Caco-2 (cell line): ENCODE results near the gene SYNPO2. TPM values are rescaled to one million over a fixed set of nuclear protein-coding genes. Genes with fewer than 3 reads are reported as not detected.
A peak's percentile ranks its signal among the peaks of the same experiment; 100 is the strongest.

Experiments used
- BruUV-seq: library from RNA; stranded (reverse); fragments of 400-500 nt; replicated peaks from 2 replicates; lab custom pipeline; 2021; lab: Mats Ljungman, UMichigan
- CTCF ChIA-PET: fragments of 300-600 bp; sonication (Branson Sonifier 250); formaldehyde crosslinking; loops from one replicate; lab custom pipeline; 2022; ENCODE audit warnings: antibody characterized with exemption; lab: Charles Lee
- POLR2A ChIA-PET: fragments of 300-600 bp; sonication (Branson Sonifier 250); formaldehyde crosslinking; loops from one replicate; lab custom pipeline; 2022; ENCODE audit warnings: antibody characterized with exemption; lab: Charles Lee
- DNase-seq, 2 experiments: peaks; one replicate each; pipeline versions ENCODE4 v3.0.0 to v3.0.0-alpha.2; 2020 to 2022
- H3K27me3 ChIP-seq: replicated peaks from 2 replicates; pipeline ENCODE4 v1.6.0; 2011; ENCODE audit warnings: low read length; ENCODE audit not compliant: control insufficient read depth, insufficient read depth
- H3K36me3 ChIP-seq: 2 replicates; pipeline ENCODE4 v1.5.1; 2011; ENCODE audit warnings: low read length; ENCODE audit not compliant: control insufficient read depth, insufficient read depth
- H3K4me1 ChIP-seq: fragments of 250-450 bp; sonication (Bioruptor Pico); 2 replicates; pipeline ENCODE4 v1.5.1; 2020; ENCODE audit warnings: mild to moderate bottlenecking
- H3K4me3 ChIP-seq: 2 replicates; pipeline ENCODE4 v1.5.1; 2011; ENCODE audit warnings: low read depth, mild to moderate bottlenecking, control low read depth, low read length
- H3K9me3 ChIP-seq: fragments of 250-450 bp; sonication (Bioruptor Pico); 2 replicates; pipeline ENCODE4 v1.5.1; 2020; ENCODE audit warnings: mild to moderate bottlenecking, moderate library complexity
- H3K27ac Mint-ChIP-seq: one replicate; pipeline ENCODE4 v1.8.0; 2022; ENCODE audit warnings: mixed read lengths; ENCODE audit not compliant: unreplicated experiment
- H3K27me3 Mint-ChIP-seq: one replicate; pipeline ENCODE4 v1.8.0; 2022; ENCODE audit warnings: mixed read lengths; ENCODE audit not compliant: insufficient read depth, unreplicated experiment
- H3K36me3 Mint-ChIP-seq: one replicate; pipeline ENCODE4 v1.8.0; 2022; ENCODE audit warnings: mild to moderate bottlenecking, mixed read lengths; ENCODE audit not compliant: insufficient read depth, unreplicated experiment
- H3K4me1 Mint-ChIP-seq: one replicate; pipeline ENCODE4 v1.8.0; 2022; ENCODE audit warnings: low read depth, mixed read lengths; ENCODE audit not compliant: unreplicated experiment
- H3K4me3 Mint-ChIP-seq: one replicate; pipeline ENCODE4 v1.8.0; 2022; ENCODE audit warnings: mild to moderate bottlenecking, moderate library complexity, mixed read lengths; ENCODE audit not compliant: unreplicated experiment
- H3K9me3 Mint-ChIP-seq: one replicate; pipeline ENCODE4 v1.8.0; 2022; ENCODE audit warnings: mixed read lengths; ENCODE audit not compliant: unreplicated experiment
- intact Hi-C: fragments of 100-400 bp; cut with micrococcal nuclease; formaldehyde crosslinking; loops from one replicate; pipeline ENCODE4 v1.10.0; 2022; ENCODE audit not compliant: unreplicated experiment
- total RNA-seq: library from RNA; stranded (reverse); gene quantifications from 2 replicates; pipeline ENCODE4 v1.2.3, GENCODE V29; 2022
- TF ChIP-seq, protein P1 (sequence below), 2 experiments: fragments of 200-600 bp in 1 of 2; IDR thresholded peaks; 1 replicate in 1 of 2; 2 replicates in 1 of 2; pipeline versions ENCODE4 v1.5.1 to v1.8.0; 2011 to 2022; ENCODE audit warnings: antibody characterized with exemption in 1 of 2, control low read depth in 1 of 2, inconsistent platforms in 1 of 2, low read depth in 1 of 2, low read length in 1 of 2, mild to moderate bottlenecking in 1 of 2, moderate library complexity in 1 of 2; ENCODE audit not compliant: insufficient read depth in 1 of 2, severe bottlenecking in 1 of 2, unreplicated experiment in 1 of 2

SYNPO2 gene
- total RNA-seq, 1 experiment from 2014 or later = 0.16 TPM

DNA sequence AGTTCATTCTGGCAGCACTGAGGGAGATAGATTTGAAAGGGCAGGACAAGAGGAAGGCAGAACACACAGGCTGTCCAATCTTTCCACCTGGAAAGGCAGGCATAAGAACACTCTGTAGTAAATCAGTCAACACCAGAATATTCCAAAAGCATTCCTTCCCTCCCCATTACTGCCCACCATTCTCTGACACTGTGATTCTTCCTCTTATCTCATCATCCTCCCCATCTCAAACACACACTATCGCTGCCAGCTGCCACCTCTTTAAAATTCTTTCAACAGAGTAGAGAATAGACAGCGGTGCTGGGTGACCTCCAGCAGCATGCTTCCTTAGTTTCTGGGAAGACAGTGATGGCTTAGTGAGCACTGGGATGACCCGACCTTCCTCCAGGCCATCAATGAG lies 193.3 kb downstream of the SYNPO2 start:
- H3K4me3 Mint-ChIP-seq = peak overlapping the region; percentile 9
- Histone ChIP-seq H3K4me1 (peaks cover 42% of the 10 kb centered on the region), H3K27me3 (no peaks in the 10 kb centered on the region), H3K9me3 (no peaks in the 10 kb centered on the region), H3K4me3 (no peak overlapping the region), H3K36me3 (no peaks in the 10 kb centered on the region)
- intact Hi-C loops = loop anchor here (1.0 to 2.0 kb wide), 7 partner anchors 11 to 130 kb away; partner anchors contain the start of gene USP53
- H3K36me3 Mint-ChIP-seq = peaks cover 11% of the 10 kb centered on the region
- no peak for DNase-seq
- POLR2A ChIA-PET = no interaction called here
- no TSS peak for BruUV-seq
- TF ChIP-seq, protein P1, sequence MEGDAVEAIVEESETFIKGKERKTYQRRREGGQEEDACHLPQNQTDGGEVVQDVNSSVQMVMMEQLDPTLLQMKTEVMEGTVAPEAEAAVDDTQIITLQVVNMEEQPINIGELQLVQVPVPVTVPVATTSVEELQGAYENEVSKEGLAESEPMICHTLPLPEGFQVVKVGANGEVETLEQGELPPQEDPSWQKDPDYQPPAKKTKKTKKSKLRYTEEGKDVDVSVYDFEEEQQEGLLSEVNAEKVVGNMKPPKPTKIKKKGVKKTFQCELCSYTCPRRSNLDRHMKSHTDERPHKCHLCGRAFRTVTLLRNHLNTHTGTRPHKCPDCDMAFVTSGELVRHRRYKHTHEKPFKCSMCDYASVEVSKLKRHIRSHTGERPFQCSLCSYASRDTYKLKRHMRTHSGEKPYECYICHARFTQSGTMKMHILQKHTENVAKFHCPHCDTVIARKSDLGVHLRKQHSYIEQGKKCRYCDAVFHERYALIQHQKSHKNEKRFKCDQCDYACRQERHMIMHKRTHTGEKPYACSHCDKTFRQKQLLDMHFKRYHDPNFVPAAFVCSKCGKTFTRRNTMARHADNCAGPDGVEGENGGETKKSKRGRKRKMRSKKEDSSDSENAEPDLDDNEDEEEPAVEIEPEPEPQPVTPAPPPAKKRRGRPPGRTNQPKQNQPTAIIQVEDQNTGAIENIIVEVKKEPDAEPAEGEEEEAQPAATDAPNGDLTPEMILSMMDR (IDR thresholded peaks at IDR 0.05; ENCODE audit: insufficient read depth in 1 of 2, low read depth in 1 of 2, low read length in 1 of 2, severe bottlenecking in 1 of 2, unreplicated experiment in 1 of 2) = no peak
- peak overlapping the region; percentile 86 for H3K27ac Mint-ChIP-seq
- H3K27me3 Mint-ChIP-seq = no peaks in the 10 kb centered on the region
- peaks cover 27% of the 10 kb centered on the region for H3K4me1 Mint-ChIP-seq
- peaks cover 14% of the 10 kb centered on the region for H3K9me3 Mint-ChIP-seq
- CTCF ChIA-PET = no interaction called here

DNA sequence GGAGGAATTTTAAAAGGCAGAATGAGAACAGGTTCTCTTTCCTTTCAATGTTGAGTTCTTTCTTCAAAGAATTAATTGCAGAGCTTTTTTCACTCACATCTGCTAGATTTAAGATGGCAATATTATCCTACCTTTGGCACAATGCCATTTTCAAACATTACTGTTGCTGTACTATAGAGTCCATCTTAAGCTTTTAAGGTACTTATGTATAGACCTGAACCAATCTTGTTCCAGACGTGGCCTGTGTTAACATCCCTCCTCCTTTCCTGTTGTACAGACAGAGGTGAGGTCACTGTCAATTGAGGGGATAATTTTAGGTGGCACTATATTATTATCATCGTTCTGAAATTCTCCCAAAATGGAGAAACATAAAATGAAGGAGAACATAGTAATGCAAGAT lies 194.0 kb downstream of the SYNPO2 start:
- no peak overlapping the region for H3K4me3 ChIP-seq
- TF ChIP-seq, protein P1 (IDR thresholded peaks at IDR 0.05; ENCODE audit: insufficient read depth in 1 of 2, low read depth in 1 of 2, low read length in 1 of 2, severe bottlenecking in 1 of 2, unreplicated experiment in 1 of 2) = no peak
- H3K36me3 ChIP-seq = no peaks in the 10 kb centered on the region
- Mint-ChIP-seq H3K27ac (no peak overlapping the region), H3K4me1 (peaks cover 29% of the 10 kb centered on the region), H3K4me3 (no peak overlapping the region), H3K27me3 (no peaks in the 10 kb centered on the region), H3K36me3 (peaks cover 11% of the 10 kb centered on the region), H3K9me3 (peaks cover 14% of the 10 kb centered on the region)
- H3K27me3 ChIP-seq = no peaks in the 10 kb centered on the region
- no peak for DNase-seq
- H3K9me3 ChIP-seq = no peaks in the 10 kb centered on the region
- BruUV-seq = no TSS peak
- POLR2A ChIA-PET = no interaction called here
- CTCF ChIA-PET = no interaction called here
- H3K4me1 ChIP-seq = peaks cover 49% of the 10 kb centered on the region
- intact Hi-C loops = no loop called here

DNA sequence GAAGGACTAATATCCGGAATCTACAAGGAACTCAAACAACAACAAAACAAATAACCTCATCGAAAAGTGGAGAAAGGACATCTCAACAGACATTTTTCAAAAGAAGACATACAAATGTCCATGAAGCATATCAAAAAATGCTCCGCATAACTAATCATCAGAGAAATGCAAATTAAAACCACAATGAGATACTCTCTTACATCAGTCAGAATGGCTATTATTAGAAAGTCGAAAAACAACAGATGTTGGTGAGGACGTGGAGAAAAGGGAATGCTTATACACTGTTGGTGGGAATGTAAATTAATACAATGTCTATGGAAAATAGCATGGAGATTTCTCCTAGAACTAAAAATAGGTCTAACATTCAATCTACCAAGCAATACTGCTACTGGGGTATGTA lies 195.9 kb downstream of the SYNPO2 start:
- Histone ChIP-seq H3K4me3 (no peak overlapping the region), H3K27me3 (no peaks in the 10 kb centered on the region), H3K4me1 (peaks cover 52% of the 10 kb centered on the region), H3K36me3 (no peaks in the 10 kb centered on the region), H3K9me3 (no peaks in the 10 kb centered on the region)
- Mint-ChIP-seq H3K27me3 (no peaks in the 10 kb centered on the region), H3K4me1 (peaks cover 29% of the 10 kb centered on the region), H3K9me3 (peaks cover 24% of the 10 kb centered on the region), H3K27ac (no peak overlapping the region), H3K4me3 (no peak overlapping the region), H3K36me3 (peaks cover 11% of the 10 kb centered on the region)
- ChIA-PET POLR2A (no interaction called here), CTCF (no interaction called here)
- no TSS peak for BruUV-seq
- DNase-seq = no peak
- TF ChIP-seq, protein P1 (IDR thresholded peaks at IDR 0.05; ENCODE audit: insufficient read depth in 1 of 2, low read depth in 1 of 2, low read length in 1 of 2, severe bottlenecking in 1 of 2, unreplicated experiment in 1 of 2) = no peak
- intact Hi-C loops = no loop called here
